ENCODE data around the gene ZNF445. TPM values are rescaled to one million over a fixed set of nuclear protein-coding genes. Genes with fewer than 3 reads are reported as not detected.

The ZNF445 gene
- total and polyA plus RNA-seq, 2 of the 8 experiments (the other 6 are each of a cell fraction or from before 2014, with no cell fraction given), result 3.3 to 26.3 TPM

GRCh38 chr3:44416031-44417030 is 61.1 kb downstream of the ZNF445 start:
- no peak overlapping the region for H2BK12ac ChIP-seq (ENCODE audit: low read depth, low read length)
- ChIA-PET POLR2A (ENCODE audit: partially characterized antibody) (interaction anchor here (1.6 kb wide), 1 partner anchor 78 kb away, joined by 4 read pairs; the partner anchor contains the start of gene TCAIM), CTCF (ENCODE audit: partially characterized antibody) (interaction anchor here (0.7 to 2.5 kb wide), 4 partner anchors 10 to 92 kb away, joined by 3 to 11 read pairs (median 5); no protein-coding TSS in a partner anchor)
- peak in 1 of 2 experiments; percentile 32 for DNase-seq (ENCODE audit: low read depth in 1 of 2, low spot score in 2 of 2)
- H3K79me1 ChIP-seq (ENCODE audit: low read depth, low read length), result no peaks in the 10 kb centered on the region
- no peak overlapping the region for H3K9ac ChIP-seq (replicated peaks in 1 of 4; ENCODE audit: extremely low read depth in 1 of 4, low read depth in 3 of 4, low read length in 3 of 4)
- H2AFZ ChIP-seq (ENCODE audit: low read length), result no peak overlapping the region
- no peak for FAIRE-seq
- H3K4me3 ChIP-seq (ENCODE audit: extremely low read depth in 1 of 4, insufficient read depth in 2 of 4, low read depth in 3 of 4, low read length in 4 of 4), result no peak overlapping the region
- no peaks in the 10 kb centered on the region for H3K23me2 ChIP-seq (ENCODE audit: low read depth, low read length)
- WGBS, 2 experiments (ENCODE audit: extremely low coverage in 1 of 2, insufficient coverage in 1 of 2, insufficient read length in 1 of 2, insufficient replicate concordance in 2 of 2, low coverage in 1 of 2, low lambda C conversion rate in 2 of 2, missing lambda C conversion rate in 1 of 2), result 89% methylated on average over 11 of the region's 11 CpGs; no CpG with 5 or more reads in 1 of the 2 experiments
- H3K4me2 ChIP-seq (ENCODE audit: insufficient read depth in 1 of 2, low read depth in 2 of 2, low read length in 2 of 2), result no peak overlapping the region
- H2BK20ac ChIP-seq (ENCODE audit: low read length), result no peak overlapping the region
- H3K79me2 ChIP-seq (ENCODE audit: control insufficient read depth in 1 of 2, insufficient read depth in 2 of 2, low read length in 2 of 2), result no peaks in the 10 kb centered on the region
- no peak overlapping the region for H3K56ac ChIP-seq (replicated peaks; ENCODE audit: insufficient read length, low read depth, low read length)
- no peak overlapping the region for H3K27ac ChIP-seq (ENCODE audit: low read depth, low read length)
- H3K36me3 ChIP-seq (ENCODE audit: control insufficient read depth in 2 of 4, insufficient read depth in 4 of 4, low read length in 3 of 4), result no peaks in the 10 kb centered on the region
- H3K4ac ChIP-seq (replicated peaks; ENCODE audit: insufficient read length, low read depth, low read length), result no peak overlapping the region
- H3K14ac ChIP-seq (ENCODE audit: insufficient read length), result no peak overlapping the region
- H2AK5ac ChIP-seq (ENCODE audit: low read depth, low read length), result no peak overlapping the region
- no peak overlapping the region for H2BK120ac ChIP-seq (replicated peaks; ENCODE audit: low read depth, low read length)
- H4K8ac ChIP-seq (ENCODE audit: extremely low read depth, insufficient read depth, low read length), result 0 out of 2 replicates have a peak overlapping the region, but pooled peaks have one; percentile 4
- H4K5ac ChIP-seq (ENCODE audit: insufficient read length, low read depth, low read length), result no peak overlapping the region
- no peak overlapping the region for H3K18ac ChIP-seq (ENCODE audit: extremely low read depth, low read length)
- TF ChIP-seq CTCF (IDR thresholded peaks at IDR 0.05; ENCODE audit: control extremely low read depth in 1 of 3, insufficient read depth in 1 of 3, low read depth in 1 of 3, low read length in 3 of 3), result no peak
- TF ChIP-seq RBBP5 (IDR thresholded peaks at IDR 0.05; ENCODE audit: borderline replicate concordance, low read depth, low read length), result no peak
- TF ChIP-seq TCF12 (IDR thresholded peaks at IDR 0.05; ENCODE audit: low read depth, low read length), result no peak
- no peak overlapping the region for H3K23ac ChIP-seq (ENCODE audit: insufficient read length)
- no peak overlapping the region for H2BK5ac ChIP-seq (ENCODE audit: low read depth, low read length)
- no peaks in the 10 kb centered on the region for H4K20me1 ChIP-seq (replicated peaks in 1 of 2; ENCODE audit: control insufficient read depth in 1 of 2, insufficient read depth in 2 of 2, low read length in 2 of 2)
- no peak overlapping the region for H2BK15ac ChIP-seq (ENCODE audit: low read length)
- no peak overlapping the region for H4K91ac ChIP-seq (replicated peaks; ENCODE audit: insufficient read length, low read length)
- no peaks in the 10 kb centered on the region for H3K27me3 ChIP-seq (replicated peaks in 1 of 4; ENCODE audit: control insufficient read depth in 3 of 4, extremely low read depth in 1 of 4, insufficient read depth in 3 of 4, low read length in 3 of 4)
- no peaks in the 10 kb centered on the region for H3K9me3 ChIP-seq (ENCODE audit: insufficient read depth in 2 of 2, low read depth in 1 of 2, low read length in 1 of 2)
- H3K4me1 ChIP-seq (replicated peaks in 1 of 4; ENCODE audit: control insufficient read depth in 3 of 4, insufficient read depth in 4 of 4, low read length in 3 of 4), result peaks cover 0 to 3% (median 2%) of the 10 kb centered on the region in 4 experiments; a peak in 3 of 7 replicates
